GM23338 (cell line): ENCODE results near the gene SNX3. TPM values are rescaled to one million over a fixed set of nuclear protein-coding genes. Genes with fewer than 3 reads are reported as not detected.

Source experiments
- ATAC-seq: fragments of 200-7000 bp; cut with Tn5 transposase; 3 replicates; pipeline ENCODE4 v1.9.1; 2020
- DNase-seq: peaks from one replicate; pipeline ENCODE4 v3.0.0-alpha.2; 2015; ENCODE audit warnings: low spot score
- H2AFZ ChIP-seq: fragments of 200-600 bp; sonication (generic); 2 replicates; pipeline ENCODE4 v1.8.0; 2016; ENCODE audit warnings: antibody characterized with exemption, mild to moderate bottlenecking, moderate library complexity
- H3F3A ChIP-seq: fragments of 200-600 bp; sonication (generic); replicated peaks from 2 replicates; pipeline ENCODE4 v1.8.0; 2017; ENCODE audit warnings: antibody characterized with exemption, mixed run types, low read depth
- H3K27ac ChIP-seq: fragments of 200-600 bp; sonication (generic); 2 replicates; pipeline ENCODE4 v1.6.1; 2016; ENCODE audit warnings: low read depth
- H3K27me3 ChIP-seq: fragments of 200-600 bp; sonication (generic); 2 replicates; pipeline ENCODE4 v1.8.0; 2016; ENCODE audit warnings: mild to moderate bottlenecking, mixed run types, moderate library complexity; ENCODE audit not compliant: insufficient read depth
- H3K36me3 ChIP-seq: fragments of 200-600 bp; sonication (generic); 2 replicates; pipeline ENCODE4 v1.8.0; 2016; ENCODE audit warnings: mild to moderate bottlenecking; ENCODE audit not compliant: insufficient read depth
- H3K4me1 ChIP-seq: fragments of 200-600 bp; sonication (generic); 2 replicates; pipeline ENCODE4 v1.8.0; 2016; ENCODE audit warnings: mild to moderate bottlenecking, moderate library complexity; ENCODE audit not compliant: insufficient read depth
- H3K4me2 ChIP-seq: fragments of 200-600 bp; sonication (generic); 2 replicates; pipeline ENCODE4 v1.7.1; 2017; ENCODE audit warnings: mixed run types
- H3K4me3 ChIP-seq: fragments of 200-600 bp; sonication (generic); 2 replicates; pipeline ENCODE4 v1.6.1; 2016; ENCODE audit warnings: mixed run types
- H3K79me2 ChIP-seq: fragments of 200-600 bp; sonication (generic); replicated peaks from 2 replicates; pipeline ENCODE4 v1.8.0; 2017; ENCODE audit warnings: mild to moderate bottlenecking; ENCODE audit not compliant: insufficient read depth
- H3K9me2 ChIP-seq: fragments of 200-600 bp; sonication (generic); 2 replicates; pipeline ENCODE4 v1.8.0; 2017; ENCODE audit not compliant: insufficient read depth
- H4K20me1 ChIP-seq: fragments of 200-600 bp; sonication (generic); replicated peaks from 2 replicates; pipeline ENCODE4 v1.8.0; 2017; ENCODE audit warnings: mild to moderate bottlenecking; ENCODE audit not compliant: insufficient read depth
- H3K27ac Mint-ChIP-seq: 2 replicates; pipeline ENCODE4 v1.8.0; 2020; ENCODE audit warnings: inconsistent platforms, mild to moderate bottlenecking, moderate library complexity, mixed read lengths
- H3K27me3 Mint-ChIP-seq: 3 replicates; pipeline ENCODE4 v1.8.0; 2022; ENCODE audit warnings: low read depth, mild to moderate bottlenecking, moderate library complexity, mixed read lengths, inconsistent platforms; ENCODE audit not compliant: insufficient read depth, poor library complexity
- H3K36me3 Mint-ChIP-seq: 3 replicates; pipeline ENCODE4 v1.8.0; 2021; ENCODE audit warnings: low read depth, mild to moderate bottlenecking, inconsistent platforms, moderate library complexity, mixed read lengths
- H3K4me1 Mint-ChIP-seq: 3 replicates; pipeline ENCODE4 v1.8.0; 2020; ENCODE audit warnings: mild to moderate bottlenecking, inconsistent platforms, mixed read lengths
- H3K4me3 Mint-ChIP-seq: 3 replicates; pipeline ENCODE4 v1.8.0; 2021; ENCODE audit warnings: moderate library complexity, mild to moderate bottlenecking, inconsistent platforms, mixed read lengths
- H3K9me3 Mint-ChIP-seq: 3 replicates; pipeline ENCODE4 v1.8.0; 2020; ENCODE audit warnings: moderate library complexity, mild to moderate bottlenecking, inconsistent platforms, mixed read lengths
- CREB1 ChIP-seq: fragments of 250-450 bp; sonication (Bioruptor Pico); IDR thresholded peaks from 2 replicates; pipeline ENCODE4 v1.5.0; 2020; ENCODE audit warnings: low read depth, mild to moderate bottlenecking, moderate library complexity
- EZH2phosphoT487 ChIP-seq: fragments of 200-600 bp; sonication (generic); IDR thresholded peaks from one replicate; pipeline ENCODE4 v1.8.1; 2018; ENCODE audit warnings: antibody characterized with exemption; ENCODE audit not compliant: unreplicated experiment
- NANOG ChIP-seq: IDR thresholded peaks from 2 replicates; pipeline ENCODE4 v1.6.1; 2016; ENCODE audit warnings: antibody characterized with exemption, borderline replicate concordance
- POLR2AphosphoS5 ChIP-seq: IDR thresholded peaks from 2 replicates; pipeline ENCODE4 v1.6.1; 2016; ENCODE audit warnings: antibody characterized with exemption, low read depth
- polyA plus RNA-seq: library from polyadenylated mRNA; unstranded; fragments of >200 nt; fragmentation: Nextera tagmentation; extraction: Ambion mirVana; gene quantifications from 2 replicates; pipeline ENCODE4 v1.2.1, GENCODE V29; 2016
- total RNA-seq: library from RNA; depleted of rRNA; stranded (reverse); fragments of >200 nt; shearing (Covaris generic); gene quantifications from 2 replicates; pipeline ENCODE4 v1.2.3, GENCODE V29; 2014
- TF ChIP-seq, protein P1 (sequence below): fragments of 250-450 bp; sonication (Bioruptor Pico); IDR thresholded peaks from 2 replicates; pipeline ENCODE4 v1.5.0; 2020; ENCODE audit warnings: mild to moderate bottlenecking, moderate library complexity

The SNX3 gene
- total and polyA plus RNA-seq, 2 experiments from 2014 or later: 87.2 to 123 TPM

- TF ChIP-seq, protein P1, sequence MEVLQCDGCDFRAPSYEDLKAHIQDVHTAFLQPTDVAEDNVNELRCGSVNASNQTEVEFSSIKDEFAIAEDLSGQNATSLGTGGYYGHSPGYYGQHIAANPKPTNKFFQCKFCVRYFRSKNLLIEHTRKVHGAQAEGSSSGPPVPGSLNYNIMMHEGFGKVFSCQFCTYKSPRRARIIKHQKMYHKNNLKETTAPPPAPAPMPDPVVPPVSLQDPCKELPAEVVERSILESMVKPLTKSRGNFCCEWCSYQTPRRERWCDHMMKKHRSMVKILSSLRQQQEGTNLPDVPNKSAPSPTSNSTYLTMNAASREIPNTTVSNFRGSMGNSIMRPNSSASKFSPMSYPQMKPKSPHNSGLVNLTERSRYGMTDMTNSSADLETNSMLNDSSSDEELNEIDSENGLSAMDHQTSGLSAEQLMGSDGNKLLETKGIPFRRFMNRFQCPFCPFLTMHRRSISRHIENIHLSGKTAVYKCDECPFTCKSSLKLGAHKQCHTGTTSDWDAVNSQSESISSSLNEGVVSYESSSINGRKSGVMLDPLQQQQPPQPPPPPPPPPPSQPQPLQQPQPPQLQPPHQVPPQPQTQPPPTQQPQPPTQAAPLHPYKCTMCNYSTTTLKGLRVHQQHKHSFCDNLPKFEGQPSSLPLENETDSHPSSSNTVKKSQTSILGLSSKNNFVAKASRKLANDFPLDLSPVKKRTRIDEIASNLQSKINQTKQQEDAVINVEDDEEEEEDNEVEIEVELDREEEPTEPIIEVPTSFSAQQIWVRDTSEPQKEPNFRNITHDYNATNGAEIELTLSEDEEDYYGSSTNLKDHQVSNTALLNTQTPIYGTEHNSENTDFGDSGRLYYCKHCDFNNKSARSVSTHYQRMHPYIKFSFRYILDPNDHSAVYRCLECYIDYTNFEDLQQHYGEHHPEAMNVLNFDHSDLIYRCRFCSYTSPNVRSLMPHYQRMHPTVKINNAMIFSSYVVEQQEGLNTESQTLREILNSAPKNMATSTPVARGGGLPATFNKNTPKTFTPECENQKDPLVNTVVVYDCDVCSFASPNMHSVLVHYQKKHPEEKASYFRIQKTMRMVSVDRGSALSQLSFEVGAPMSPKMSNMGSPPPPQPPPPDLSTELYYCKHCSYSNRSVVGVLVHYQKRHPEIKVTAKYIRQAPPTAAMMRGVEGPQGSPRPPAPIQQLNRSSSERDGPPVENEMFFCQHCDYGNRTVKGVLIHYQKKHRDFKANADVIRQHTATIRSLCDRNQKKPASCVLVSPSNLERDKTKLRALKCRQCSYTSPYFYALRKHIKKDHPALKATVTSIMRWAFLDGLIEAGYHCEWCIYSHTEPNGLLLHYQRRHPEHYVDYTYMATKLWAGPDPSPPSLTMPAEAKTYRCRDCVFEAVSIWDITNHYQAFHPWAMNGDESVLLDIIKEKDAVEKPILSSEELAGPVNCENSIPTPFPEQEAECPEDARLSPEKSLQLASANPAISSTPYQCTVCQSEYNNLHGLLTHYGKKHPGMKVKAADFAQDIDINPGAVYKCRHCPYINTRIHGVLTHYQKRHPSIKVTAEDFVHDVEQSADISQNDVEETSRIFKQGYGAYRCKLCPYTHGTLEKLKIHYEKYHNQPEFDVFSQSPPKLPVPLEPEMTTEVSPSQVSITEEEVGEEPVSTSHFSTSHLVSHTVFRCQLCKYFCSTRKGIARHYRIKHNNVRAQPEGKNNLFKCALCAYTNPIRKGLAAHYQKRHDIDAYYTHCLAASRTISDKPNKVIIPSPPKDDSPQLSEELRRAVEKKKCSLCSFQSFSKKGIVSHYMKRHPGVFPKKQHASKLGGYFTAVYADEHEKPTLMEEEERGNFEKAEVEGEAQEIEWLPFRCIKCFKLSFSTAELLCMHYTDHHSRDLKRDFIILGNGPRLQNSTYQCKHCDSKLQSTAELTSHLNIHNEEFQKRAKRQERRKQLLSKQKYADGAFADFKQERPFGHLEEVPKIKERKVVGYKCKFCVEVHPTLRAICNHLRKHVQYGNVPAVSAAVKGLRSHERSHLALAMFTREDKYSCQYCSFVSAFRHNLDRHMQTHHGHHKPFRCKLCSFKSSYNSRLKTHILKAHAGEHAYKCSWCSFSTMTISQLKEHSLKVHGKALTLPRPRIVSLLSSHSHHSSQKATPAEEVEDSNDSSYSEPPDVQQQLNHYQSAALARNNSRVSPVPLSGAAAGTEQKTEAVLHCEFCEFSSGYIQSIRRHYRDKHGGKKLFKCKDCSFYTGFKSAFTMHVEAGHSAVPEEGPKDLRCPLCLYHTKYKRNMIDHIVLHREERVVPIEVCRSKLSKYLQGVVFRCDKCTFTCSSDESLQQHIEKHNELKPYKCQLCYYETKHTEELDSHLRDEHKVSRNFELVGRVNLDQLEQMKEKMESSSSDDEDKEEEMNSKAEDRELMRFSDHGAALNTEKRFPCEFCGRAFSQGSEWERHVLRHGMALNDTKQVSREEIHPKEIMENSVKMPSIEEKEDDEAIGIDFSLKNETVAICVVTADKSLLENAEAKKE (CRISPR knock-in tag): no peak
- no peak for TF ChIP-seq CREB1 (CRISPR knock-in tag)
Observed at GRCh38 chr6:108243836-108244235, 17.0 kb downstream of the SNX3 start (continued).

DNA sequence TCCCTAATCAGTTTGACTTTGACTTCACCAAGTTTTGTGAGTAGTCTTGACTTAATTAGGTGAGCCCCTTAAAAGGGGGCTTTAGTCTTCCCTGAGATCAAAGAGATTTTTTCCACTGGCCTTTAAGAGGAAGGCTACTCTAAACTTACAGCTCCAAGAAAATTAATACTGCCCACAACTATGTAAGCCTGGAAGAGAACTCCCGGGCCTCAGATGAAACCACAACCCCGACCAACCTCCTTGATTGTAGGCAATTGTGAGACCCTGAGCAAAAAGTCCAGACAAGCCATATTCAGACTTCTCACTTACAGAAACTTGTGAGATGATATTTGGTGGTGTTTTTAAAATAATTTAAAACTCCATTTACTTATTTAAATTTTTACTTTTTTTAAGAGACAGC lies 18.1 kb downstream of the SNX3 start:
- Mint-ChIP-seq H3K27me3 (peaks cover 1% of the 10 kb centered on the region), H3K27ac (no peak overlapping the region), H3K4me3 (no peak overlapping the region), H3K4me1 (no peaks in the 10 kb centered on the region; the same call in 2 of the 3 replicates), H3K9me3 (peaks cover 3% of the 10 kb centered on the region; the same call in 1 of the 3 replicates), H3K36me3 (peaks cover 27% of the 10 kb centered on the region)
- ATAC-seq (no peak), DNase-seq (no peak)
- Histone ChIP-seq H3K4me1 (no peaks in the 10 kb centered on the region), H3K27ac (no peak overlapping the region; the same call in 1 of the 2 replicates), H4K20me1 (no peaks in the 10 kb centered on the region; the same call in 1 of the 2 replicates), H3K79me2 (peaks cover 27% of the 10 kb centered on the region), H3F3A (no peaks in the 10 kb centered on the region), H3K4me3 (no peak overlapping the region), H3K4me2 (no peak overlapping the region), H2AFZ (no peak overlapping the region), H3K36me3 (peaks cover 7% of the 10 kb centered on the region; the same call in 1 of the 2 replicates), H3K9me2 (no peaks in the 10 kb centered on the region), H3K27me3 (no peaks in the 10 kb centered on the region)
- TF ChIP-seq NANOG (no peak), EZH2phosphoT487 (no peak), POLR2AphosphoS5 (no peak)
